Measurements from ENCODE around the gene HLA-DMA. TPM values are rescaled to one million over a fixed set of nuclear protein-coding genes. Genes with fewer than 3 reads are reported as not detected.

HLA-DMA gene
- total and polyA plus RNA-seq, 9 of the 15 experiments (the other 6 are each of a cell fraction or from before 2014, with no cell fraction given): 0.13 to 0.83 (median 0.51) TPM

- H3K9me3 ChIP-seq (replicated peaks; ENCODE audit: control insufficient read depth, insufficient read depth, low read depth, low read length): no peaks in the 10 kb centered on the region
- TF ChIP-seq ZFP1 (CRISPR knock-in tag; IDR thresholded peaks at IDR 0.05) (0 out of 2 replicates have a peak, but pooled peaks have one; percentile 58), SMARCB1 (IDR thresholded peaks at IDR 0.05; ENCODE audit: insufficient read length, low read depth) (no peak), SLC30A9 (CRISPR knock-in tag; IDR thresholded peaks at IDR 0.05) (no peak; the same call in 1 of the 2 replicates), CBX3 (IDR thresholded peaks at IDR 0.05; ENCODE audit: borderline replicate concordance in 1 of 2, low read length in 2 of 2) (no peak; a peak in 1 of 3 replicates), HMBOX1 (IDR thresholded peaks at IDR 0.05) (no peak; the same call in 1 of the 2 replicates), ZNF184 (CRISPR knock-in tag; IDR thresholded peaks at IDR 0.05) (no peak), MBD1 (CRISPR knock-in tag; IDR thresholded peaks at IDR 0.05) (no peak), JUND (IDR thresholded peaks at IDR 0.05; ENCODE audit: borderline replicate concordance, low read depth, low read length) (peak; percentile 100), JUND (tag; IDR thresholded peaks at IDR 0.05; ENCODE audit: borderline replicate concordance, low read depth, low read length) (peak; percentile 98), ZNF79 (CRISPR knock-in tag; IDR thresholded peaks at IDR 0.05; ENCODE audit: low read depth) (peak; percentile 19; the same call in 1 of the 2 replicates), SP2 (IDR thresholded peaks at IDR 0.05; ENCODE audit: extremely low read depth, low read depth, low read length, poor library complexity, severe bottlenecking) (no peak), BRF1 (IDR thresholded peaks at IDR 0.05; ENCODE audit: borderline replicate concordance, extremely low read depth, insufficient read length) (no peak), SMARCA4 (IDR thresholded peaks at IDR 0.05) (no peak; the same call in 1 of the 2 replicates), ZFPM2 (CRISPR knock-in tag; IDR thresholded peaks at IDR 0.05) (no peak; the same call in 1 of the 2 replicates)
Observed at GRCh38 chr6:32971581-32972352, 18.9 kb upstream of the HLA-DMA start.

More at GRCh38 chr6:32971581-32972352, 18.9 kb upstream of the HLA-DMA start:
- H4K20me1 ChIP-seq (replicated peaks; ENCODE audit: control insufficient read depth, insufficient read depth, low read length): peaks cover 47% of the 10 kb centered on the region
- peak overlapping the region; percentile 94 for H3K4me2 ChIP-seq (ENCODE audit: insufficient read depth, low read length)
- in situ Hi-C loops (cut with MboI) (loop anchor here (25.0 kb wide), 1 partner anchor 1434 kb away; the partner anchor contains the start of genes ATP6V1G2, DDX39B, MCCD1 and NFKBIL1), intact Hi-C loops (cut with micrococcal nuclease) (loop anchor here (5.0 kb wide), 1 partner anchor 774 kb away; no protein-coding TSS in a partner anchor)
- FAIRE-seq: peak; percentile 98
- H3K4me1 ChIP-seq (replicated peaks in 1 of 2; ENCODE audit: control insufficient read depth in 2 of 2, insufficient read depth in 2 of 2, low read length in 2 of 2): peaks cover 19 to 23% of the 10 kb centered on the region in 2 experiments; a peak in 4 of 5 replicates
- peak; percentile 55 for ATAC-seq
- no TSS peak for BruUV-seq (replicated peaks)
- H3K36me3 ChIP-seq (ENCODE audit: control insufficient read depth, insufficient read depth, low read length): peaks cover 52% of the 10 kb centered on the region
- peak overlapping the region; percentile 70 for H3K4me3 ChIP-seq
- peak overlapping the region; percentile 99 for H3K27ac ChIP-seq (ENCODE audit: extremely low read depth, low read depth, low read length)
- peak; percentile 84 to 100 (median 92) for DNase-seq (ENCODE audit: extremely low read depth in 1 of 4, low spot score in 3 of 4)
- H2AFZ ChIP-seq (ENCODE audit: low read depth, low read length): peak overlapping the region; percentile 57
- CTCF ChIA-PET (ENCODE audit: low intra/inter-chr PET ratio): interaction anchor here (1.2 kb wide), 1 partner anchor 10 kb away, joined by 4 read pairs; no protein-coding TSS in a partner anchor
- WGBS (ENCODE audit: insufficient coverage, low coverage, missing lambda C conversion rate): under 1% methylated on average over 58 of the region's 58 CpGs
- H3K79me2 ChIP-seq (ENCODE audit: control insufficient read depth, insufficient read depth, low read length): peaks cover 92% of the 10 kb centered on the region
- POLR2A ChIA-PET: interaction anchor here (0.6 to 13.4 kb wide), 98 partner anchors 9 to 1897 kb away, joined by 3 to 384 read pairs (median 4); partner anchors contain the start of genes B3GALT4, C6orf47, FKBPL and HLA-DMA
- peaks cover 17% of the 10 kb centered on the region for H3K9me1 ChIP-seq (ENCODE audit: control insufficient read depth, insufficient read depth, low read length)
- H3K27me3 ChIP-seq (ENCODE audit: control insufficient read depth in 2 of 2, insufficient read depth in 2 of 2, low read length in 2 of 2): no peaks in the 10 kb centered on the region
- peak overlapping the region; percentile 99 to 100 for H3K9ac ChIP-seq (ENCODE audit: insufficient read depth in 1 of 2, low read depth in 2 of 2, low read length in 2 of 2)

Measured in K562 (cell line).